HG03103 (cell line): ENCODE measurements around the gene BRD7.

Experiments
- ATAC-seq: cut with Tn5 transposase; IDR thresholded peaks from one replicate; pipeline ENCODE4 v1.9.1; 2021; ENCODE audit warnings: low read depth; ENCODE audit not compliant: unreplicated experiment

BRD7 gene

DNA sequence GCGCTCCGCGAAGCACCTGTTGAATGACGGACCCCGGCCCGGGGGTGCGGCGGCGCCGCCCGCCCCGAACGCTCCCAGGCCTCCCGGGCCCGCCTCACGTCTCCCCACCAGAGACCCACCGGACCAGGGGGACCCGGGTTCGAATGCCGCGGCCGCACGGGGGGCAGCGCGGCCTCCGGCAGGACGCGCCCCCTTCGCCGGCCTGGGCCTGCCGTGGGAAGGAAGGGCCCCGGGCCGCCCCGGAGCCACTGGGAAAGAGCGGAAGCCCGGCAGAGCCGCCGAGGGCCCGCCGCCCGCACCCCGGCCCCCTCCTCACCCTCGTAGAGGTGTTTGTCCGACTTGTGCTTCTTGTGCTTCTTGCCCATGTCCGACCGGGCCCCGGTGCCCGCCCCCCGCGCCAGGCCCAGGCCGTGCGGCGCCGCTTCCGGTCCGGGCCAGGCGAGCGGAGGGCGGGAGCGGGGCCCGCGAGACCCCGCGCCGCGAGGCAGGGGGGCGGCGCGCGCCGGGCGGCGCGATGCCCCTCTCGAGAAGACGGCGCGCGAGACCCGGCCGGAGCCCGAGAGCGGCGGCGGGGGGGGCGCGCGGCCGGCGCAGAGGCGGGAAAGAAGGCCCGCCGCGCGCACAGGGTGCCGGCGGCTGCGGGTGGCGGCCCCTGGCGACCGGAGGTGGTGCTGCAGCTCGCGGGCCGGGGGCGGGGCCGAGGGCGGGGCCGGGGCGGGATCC is at the start of gene BRD7:
BRD7 (minus strand) TSS at position 579 of the 723 bp plus-strand sequence; CDS start at position 365, 214 bp downstream.
- peak; percentile 67 for ATAC-seq

GRCh38 chr16:50416388-50416787 is 47.6 kb upstream of the BRD7 start:
- ATAC-seq, result no peak

DNA sequence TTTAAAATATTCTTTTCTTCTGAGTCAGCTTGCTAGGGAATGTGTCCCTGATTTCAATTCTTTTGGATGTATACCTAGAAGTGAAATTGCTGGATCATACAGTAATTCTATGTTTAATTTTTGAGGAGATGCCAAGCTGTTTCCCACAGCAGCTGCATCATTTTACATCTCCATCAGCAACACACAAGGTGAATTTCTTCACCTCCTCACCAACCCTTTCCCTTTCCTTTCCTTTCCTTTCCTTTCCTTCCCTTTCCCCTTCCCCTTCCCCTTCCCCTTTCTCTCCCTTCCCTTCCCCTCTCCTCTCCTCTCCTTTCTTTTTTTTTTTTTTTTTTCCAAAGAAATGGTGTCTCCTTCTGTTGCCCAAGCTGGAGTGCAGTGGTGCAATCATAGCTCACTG is 45.4 kb upstream of the BRD7 start:
- no peak for ATAC-seq

- ATAC-seq, result no peak
Observed at GRCh38 chr16:50411034-50411433, 42.2 kb upstream of the BRD7 start.

DNA sequence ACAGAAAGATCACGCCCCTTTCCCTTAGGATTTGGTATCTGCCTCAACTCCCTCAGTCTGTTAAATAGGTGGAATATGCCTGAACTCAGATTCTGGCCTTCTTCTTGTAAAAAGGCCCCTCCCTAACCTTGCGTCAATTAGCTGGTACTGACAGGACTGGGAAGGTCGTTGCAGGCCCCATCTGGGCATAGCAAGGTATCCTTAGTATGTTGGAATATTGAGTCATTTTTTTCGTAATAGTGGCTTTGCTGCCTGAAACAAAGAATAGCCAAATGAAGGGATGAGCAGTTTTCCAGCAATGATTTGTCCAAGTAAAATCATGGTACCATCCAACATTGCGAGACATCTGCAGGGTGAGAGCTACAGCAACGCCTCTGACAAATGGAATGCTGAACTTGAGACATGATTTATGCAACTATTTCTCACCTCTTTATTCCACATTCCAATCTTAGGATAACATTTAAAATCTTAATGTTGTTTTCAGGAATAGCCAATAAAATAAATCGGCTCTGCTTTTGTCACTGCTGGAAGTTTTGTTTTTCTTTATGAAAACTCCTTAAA is 39.3 kb upstream of the BRD7 start:
- ATAC-seq, result no peak

DNA sequence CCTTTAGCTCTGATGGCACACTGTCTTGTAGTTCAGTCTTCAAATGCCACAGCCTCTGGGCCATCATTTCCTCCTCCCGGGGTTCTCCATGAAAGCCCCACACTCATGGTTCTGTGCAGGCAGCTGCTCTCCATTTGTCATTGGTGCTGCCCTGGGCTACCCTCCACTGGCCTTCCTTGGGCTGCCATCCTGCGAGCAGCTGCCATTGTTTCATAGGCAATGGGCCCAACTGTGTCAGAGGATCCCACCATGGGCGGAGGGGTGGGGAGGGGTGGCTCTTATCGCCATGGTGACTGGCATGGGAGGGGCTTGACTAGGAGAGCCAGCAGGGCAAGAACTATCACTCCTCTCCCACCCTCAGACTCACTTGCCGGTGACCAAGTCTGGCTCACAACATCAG is 38.6 kb upstream of the BRD7 start:
- no peak for ATAC-seq

DNA sequence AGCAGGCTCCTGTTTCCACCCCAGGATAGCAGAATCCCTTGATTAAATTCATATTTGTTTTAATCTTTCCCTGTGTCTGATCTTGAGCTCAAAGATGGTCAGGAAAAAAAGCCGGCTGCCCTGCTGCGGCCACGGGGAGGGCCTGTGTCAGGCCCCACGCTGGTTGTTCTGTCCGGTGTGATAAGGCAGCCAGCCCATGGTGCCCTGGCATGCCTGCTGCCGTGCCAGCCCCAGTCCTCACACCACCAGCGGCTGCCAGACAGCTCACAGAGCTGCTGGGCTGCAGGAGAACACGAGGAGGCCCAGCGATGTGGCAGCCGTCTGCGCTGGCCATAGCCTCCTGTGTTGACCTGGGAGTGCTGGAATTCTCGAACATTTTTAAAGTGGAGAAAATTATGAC is 34.7 kb upstream of the BRD7 start:
- no peak for ATAC-seq

DNA sequence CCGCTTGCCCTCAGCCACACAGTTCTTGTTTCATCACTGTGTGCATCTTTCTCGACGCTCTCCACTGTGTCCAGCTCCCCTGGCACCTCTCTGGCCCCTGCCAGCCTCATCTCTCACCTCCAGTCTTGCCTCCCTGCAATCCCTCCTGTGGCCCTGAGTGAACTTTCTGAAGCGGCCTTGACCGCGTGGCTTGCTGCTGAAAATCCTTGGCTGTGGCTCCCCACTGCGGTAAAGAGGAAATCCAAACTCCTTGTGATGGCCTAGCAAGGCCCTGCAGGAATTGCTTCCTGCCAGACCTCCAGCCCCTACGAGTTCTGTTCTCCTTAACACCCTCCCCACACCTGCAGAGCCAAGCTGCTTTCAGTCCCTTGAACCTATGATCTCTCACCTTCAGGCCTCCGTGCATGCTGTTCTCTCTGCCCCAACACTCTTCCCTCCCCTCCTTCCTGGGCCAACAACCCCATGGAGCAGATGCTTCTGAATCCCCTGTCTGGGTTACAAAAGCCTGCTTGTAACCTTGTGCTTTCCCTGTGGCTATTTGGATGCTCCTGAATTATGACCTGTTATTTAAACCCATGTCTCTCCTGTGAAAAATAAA is 33.6 kb upstream of the BRD7 start:
- no peak for ATAC-seq

- no peak for ATAC-seq
Observed at GRCh38 chr16:50401355-50401754, 32.6 kb upstream of the BRD7 start.

GRCh38 chr16:50400967-50401348 is 32.2 kb upstream of the BRD7 start:
- ATAC-seq, result no peak

GRCh38 chr16:50400312-50400966 is 31.7 kb upstream of the BRD7 start:
- ATAC-seq, result no peak

DNA sequence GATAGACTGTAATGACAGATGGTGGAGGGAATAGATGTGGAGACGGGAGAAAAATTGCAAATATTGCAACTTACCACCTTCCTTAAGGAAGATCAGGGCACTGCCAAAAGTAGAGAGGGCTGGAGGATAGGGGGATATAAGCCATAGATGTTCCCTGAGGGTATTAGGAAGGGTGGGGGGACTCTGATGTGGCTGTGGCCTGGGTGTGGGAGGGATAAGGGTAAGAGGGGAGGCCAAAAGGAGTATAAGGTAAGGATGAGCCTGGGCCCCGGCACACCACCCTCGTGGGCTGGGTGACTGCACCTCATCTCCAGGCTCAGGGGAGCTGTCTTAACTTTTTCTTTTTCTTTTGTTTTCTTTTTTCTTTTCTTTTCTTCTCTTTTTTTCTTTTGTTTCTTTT is 30.6 kb upstream of the BRD7 start:
- no peak for ATAC-seq

- ATAC-seq, result no peak
Observed at GRCh38 chr16:50398336-50398735, 29.5 kb upstream of the BRD7 start.

- no peak for ATAC-seq
Observed at GRCh38 chr16:50396761-50397535, 28.2 kb upstream of the BRD7 start.

GRCh38 chr16:50395763-50396710 is 27.2 kb upstream of the BRD7 start:
- no peak for ATAC-seq

- no peak for ATAC-seq
Observed at GRCh38 chr16:50393858-50394802, 25.3 kb upstream of the BRD7 start.

- no peak for ATAC-seq
Observed at GRCh38 chr16:50393416-50393815, 24.6 kb upstream of the BRD7 start.

DNA sequence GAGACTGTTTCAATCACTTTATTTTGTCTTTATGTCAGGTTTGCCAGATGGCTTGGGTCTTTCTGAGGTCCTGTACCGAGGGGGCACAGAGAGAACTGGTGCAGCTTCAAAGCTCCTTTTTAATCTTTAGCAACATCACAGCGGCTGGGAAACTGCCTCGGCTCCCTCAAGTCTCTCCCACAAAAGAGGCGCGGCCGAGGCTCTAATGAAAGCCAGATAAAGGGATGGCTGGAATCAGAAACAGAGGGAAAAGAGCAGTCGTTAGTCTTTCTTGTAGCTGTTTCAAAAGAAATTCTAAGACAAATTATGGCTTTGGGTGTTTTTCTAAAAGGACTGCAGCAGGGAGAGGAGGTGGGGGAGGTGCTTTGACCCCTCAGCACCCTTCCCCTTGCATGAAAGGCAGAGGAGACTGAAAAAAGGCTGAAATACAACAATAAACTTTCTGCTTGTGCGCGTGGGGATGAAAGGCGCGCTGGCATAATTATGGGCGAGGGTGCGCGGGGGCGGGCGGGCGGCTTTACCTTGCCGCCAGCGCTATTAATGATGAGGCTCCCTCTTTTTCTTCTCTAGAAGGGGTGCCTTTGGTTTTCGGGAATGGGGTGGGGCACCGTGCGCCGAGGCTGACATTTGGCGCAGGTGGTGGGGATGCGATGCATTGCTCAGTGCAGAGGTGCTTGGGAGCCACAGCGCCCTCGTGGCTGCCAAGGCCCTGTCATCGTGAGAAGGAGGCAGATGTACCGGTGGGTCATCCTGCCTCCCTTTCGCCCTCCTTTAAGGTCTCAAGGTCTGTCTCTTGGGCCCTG is 22.3 kb upstream of the BRD7 start:
- no peak for ATAC-seq
